HUDEP-2 (cell line): ENCODE measurements around the gene NOD2.

Experiments
- DNase-seq, 76 experiments: peaks; one replicate each; lab custom pipeline; 2025; ENCODE audit not compliant: unreplicated experiment in 76 of 76; lab: John Stamatoyannopoulos, UW

Gene NOD2

GRCh38 chr16:50669741-50670140 lies 23.7 kb upstream of the NOD2 start:
- no peak for DNase-seq

- no peak for DNase-seq
Measured at GRCh38 chr16:50670476-50670875, 22.9 kb upstream of the NOD2 start.

GRCh38 chr16:50671644-50672260 lies 21.7 kb upstream of the NOD2 start:
- DNase-seq: peak in 37 of 76 experiments; percentile 1 to 43 (median 11)

- no peak for DNase-seq
Measured at GRCh38 chr16:50673496-50674275, 19.7 kb upstream of the NOD2 start.

- no peak for DNase-seq
Measured at GRCh38 chr16:50674831-50675230, 18.6 kb upstream of the NOD2 start.

GRCh38 chr16:50675686-50676610 lies 17.5 kb upstream of the NOD2 start:
- DNase-seq: no peak

GRCh38 chr16:50676684-50677225 lies 16.7 kb upstream of the NOD2 start:
- no peak for DNase-seq

- DNase-seq: no peak
Measured at GRCh38 chr16:50677351-50677750, 16.1 kb upstream of the NOD2 start.

GRCh38 chr16:50678531-50678930 lies 14.9 kb upstream of the NOD2 start:
- DNase-seq: no peak

GRCh38 chr16:50679266-50679665 lies 14.1 kb upstream of the NOD2 start:
- DNase-seq: no peak

- no peak for DNase-seq
Measured at GRCh38 chr16:50679676-50680555, 13.5 kb upstream of the NOD2 start.

GRCh38 chr16:50680556-50680893 lies 12.9 kb upstream of the NOD2 start:
- no peak for DNase-seq

- DNase-seq: no peak
Measured at GRCh38 chr16:50681021-50681885, 12.2 kb upstream of the NOD2 start, which contains the start of gene SNX20. Gene SNX20 (minus strand): TSS chr16:50681312. CDS start chr16:50677526, 3,786 bp downstream.

GRCh38 chr16:50683689-50684374 lies 9.6 kb upstream of the NOD2 start:
- DNase-seq: no peak

- no peak for DNase-seq
Measured at GRCh38 chr16:50684823-50685461, 8.5 kb upstream of the NOD2 start.

- DNase-seq: no peak
Measured at GRCh38 chr16:50685462-50686063, 7.8 kb upstream of the NOD2 start.

- DNase-seq: no peak
Measured at GRCh38 chr16:50688083-50688482, 5.3 kb upstream of the NOD2 start.

- no peak for DNase-seq
Measured at GRCh38 chr16:50688867-50689266, 4.5 kb upstream of the NOD2 start.
